ENCODE data around the gene TRMO.

TRMO gene

GRCh38 chr9:97938081-97938644 is 15.9 kb upstream of the TRMO start, which contains the start of gene HEMGN:
TSS of gene HEMGN (minus strand) at chr9:97938172. CDS start at chr9:97938136, 36 bp downstream.
- DNase-seq = peak; percentile 35

- DNase-seq = no peak
Observed at GRCh38 chr9:97936998-97937397, 14.7 kb upstream of the TRMO start.

DNA sequence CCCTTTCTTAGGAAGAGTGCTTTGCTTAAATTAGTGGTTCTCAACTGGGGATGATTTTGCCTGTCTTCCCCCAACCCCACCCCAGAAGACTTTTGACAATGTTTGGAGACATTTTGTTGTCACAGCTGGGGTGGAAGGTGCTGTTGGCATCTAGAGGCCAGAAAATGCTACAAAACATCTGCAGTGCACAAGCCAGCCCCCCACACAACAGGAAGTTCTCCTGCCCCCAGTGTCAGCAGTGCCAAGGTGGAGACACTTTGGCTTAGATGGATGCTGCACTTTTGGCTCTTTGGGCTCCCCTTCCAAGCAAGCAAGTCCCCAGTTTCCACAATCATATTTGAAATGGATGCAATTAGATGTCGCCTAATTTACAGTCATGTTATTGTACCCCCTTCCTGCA is 13.0 kb upstream of the TRMO start:
- no peak for DNase-seq

DNA sequence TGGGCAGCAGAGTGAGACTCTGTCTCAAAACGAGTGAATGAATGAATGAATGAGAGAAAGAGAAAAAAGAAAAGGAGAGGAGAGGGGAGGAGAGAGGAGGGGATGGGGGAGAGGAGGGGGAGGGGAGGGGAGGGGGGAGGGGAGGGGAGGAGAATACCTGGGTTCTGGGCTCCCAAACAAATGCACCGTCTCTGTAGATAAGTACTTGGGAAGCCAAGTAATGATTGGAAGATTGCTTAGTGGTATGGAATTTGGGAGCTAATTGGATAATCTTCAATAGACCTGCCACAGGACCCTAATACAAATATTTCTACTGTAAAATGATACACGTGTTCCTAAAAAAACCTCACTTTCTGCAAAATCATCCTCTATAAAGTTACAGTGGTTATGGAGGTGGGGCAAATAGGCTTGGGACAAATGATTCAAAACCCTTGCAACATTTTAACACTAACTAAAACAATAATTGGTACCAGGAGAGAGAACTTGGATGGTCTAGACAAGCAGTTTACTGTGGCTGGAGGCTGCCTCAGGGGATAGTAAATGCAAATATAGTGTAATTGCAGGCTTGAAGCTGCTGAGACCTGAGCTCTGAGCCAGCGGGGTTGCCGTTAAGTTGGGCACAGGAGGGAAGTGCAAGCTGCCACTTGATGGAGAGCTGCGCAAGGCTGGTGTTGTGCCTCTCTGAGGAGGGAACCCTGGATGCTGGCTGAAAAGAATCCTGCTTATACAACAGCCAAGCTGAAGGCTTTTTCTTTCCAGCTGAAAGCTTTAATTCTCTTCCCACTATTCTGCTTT is 12.2 kb upstream of the TRMO start:
- DNase-seq = no peak

GRCh38 chr9:97933297-97933998 is 11.1 kb upstream of the TRMO start:
- no peak for DNase-seq

DNA sequence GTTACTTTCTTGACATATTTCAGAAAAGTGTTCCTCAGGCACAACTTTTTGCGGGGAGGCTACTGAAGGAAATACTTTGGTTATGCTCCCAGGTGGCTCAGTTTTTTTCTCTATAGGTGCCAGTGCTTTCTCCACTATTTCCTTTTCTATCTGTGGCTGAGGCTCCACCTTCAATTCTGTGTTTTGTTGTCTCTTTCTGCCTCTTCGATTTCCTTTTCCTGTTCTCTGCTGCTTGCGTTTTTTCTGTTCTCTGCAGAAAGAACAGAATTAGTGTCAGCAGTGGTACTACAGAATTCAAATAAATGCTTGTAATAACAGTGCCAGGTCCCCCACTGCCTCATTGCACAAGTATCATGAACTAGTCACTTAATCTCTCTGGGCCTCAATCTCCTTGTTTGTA is 8.7 kb upstream of the TRMO start:
- peak; percentile 32 for DNase-seq

DNA sequence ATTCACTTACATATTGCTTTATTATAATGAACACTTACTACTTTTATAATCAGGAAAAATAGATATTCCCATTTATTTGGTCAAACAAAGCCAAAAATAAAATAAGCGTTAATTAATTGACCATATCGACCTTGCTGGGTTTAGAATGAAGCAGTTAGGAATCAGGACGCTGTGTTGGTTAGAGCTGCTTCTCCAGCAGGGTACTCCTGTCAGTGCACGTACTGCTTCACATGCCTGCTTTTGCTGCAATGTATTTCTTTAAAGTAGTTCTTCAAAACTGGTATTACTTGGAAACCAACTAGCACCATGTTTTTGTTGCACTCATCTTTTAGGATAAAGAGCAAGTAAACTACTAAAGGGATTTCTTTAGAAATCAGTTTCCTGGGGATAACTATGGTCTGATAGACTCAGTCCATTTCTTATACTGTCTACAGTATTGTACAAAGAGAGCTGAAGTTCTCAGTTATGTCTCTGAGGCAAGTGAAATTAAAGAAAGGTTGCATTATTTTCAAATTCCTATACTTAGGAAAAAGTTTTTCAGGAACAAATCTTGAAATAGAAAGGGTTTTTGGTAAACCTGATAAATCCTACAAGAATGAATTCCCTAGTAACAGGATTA is 6.8 kb upstream of the TRMO start:
- DNase-seq = no peak

GRCh38 chr9:97925497-97926334 is 3.4 kb upstream of the TRMO start:
- no peak for DNase-seq

GRCh38 chr9:97924386-97924785 is 2.1 kb upstream of the TRMO start:
- no peak for DNase-seq

- peak; percentile 80 for DNase-seq
Observed at GRCh38 chr9:97923529-97924108, 1.3 kb upstream of the TRMO start.

DNA sequence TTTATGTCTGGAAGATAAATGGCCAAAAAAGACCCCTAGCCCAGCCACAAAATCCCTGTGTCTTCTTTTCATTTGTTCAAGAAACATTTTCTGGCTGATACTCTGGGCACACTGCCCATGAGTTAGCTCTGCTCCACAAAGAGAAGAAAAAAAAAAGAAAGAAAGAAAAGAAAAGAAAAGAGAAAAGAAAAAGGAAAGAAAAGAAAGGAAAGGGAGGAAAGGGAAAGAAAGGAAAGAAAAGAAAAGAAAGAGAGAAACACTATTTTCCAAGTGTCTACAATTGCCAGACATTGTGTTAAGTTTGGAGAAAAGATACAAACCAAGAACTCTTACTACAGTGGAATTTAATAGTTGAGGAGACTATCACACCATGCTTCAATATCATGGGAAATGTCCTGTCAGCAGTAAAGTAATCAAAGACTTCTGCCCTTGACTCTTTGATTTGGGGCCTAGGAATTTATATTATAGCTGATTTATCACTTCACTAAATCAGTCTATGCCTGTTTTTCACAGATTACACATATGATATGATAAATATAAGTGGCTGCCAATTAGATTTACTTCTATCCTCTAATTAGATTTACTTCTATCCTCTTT is 3.0 kb downstream of the TRMO start:
- no peak for DNase-seq

- DNase-seq = no peak
Observed at GRCh38 chr9:97918611-97919010, 3.7 kb downstream of the TRMO start.

GRCh38 chr9:97911970-97912369 is 10.3 kb downstream of the TRMO start:
- DNase-seq = no peak

DNA sequence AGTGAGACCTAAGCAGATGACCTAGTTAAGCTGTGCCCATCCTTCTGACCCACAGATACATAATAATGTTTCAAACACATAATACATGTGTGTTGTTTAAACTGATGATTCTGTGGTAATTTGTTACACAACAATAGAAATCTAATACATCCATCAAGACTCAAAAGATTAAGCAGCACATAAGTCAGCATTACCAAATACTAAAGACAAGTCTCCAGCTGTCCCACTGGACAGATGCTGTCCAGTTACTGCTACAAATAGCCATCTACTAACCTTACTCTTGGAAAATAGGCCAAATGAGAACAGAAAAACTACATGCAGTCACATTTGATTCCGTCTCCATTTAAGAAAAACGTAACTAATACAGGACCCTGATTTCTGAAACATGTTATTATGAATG is 10.8 kb downstream of the TRMO start:
- no peak for DNase-seq

DNA sequence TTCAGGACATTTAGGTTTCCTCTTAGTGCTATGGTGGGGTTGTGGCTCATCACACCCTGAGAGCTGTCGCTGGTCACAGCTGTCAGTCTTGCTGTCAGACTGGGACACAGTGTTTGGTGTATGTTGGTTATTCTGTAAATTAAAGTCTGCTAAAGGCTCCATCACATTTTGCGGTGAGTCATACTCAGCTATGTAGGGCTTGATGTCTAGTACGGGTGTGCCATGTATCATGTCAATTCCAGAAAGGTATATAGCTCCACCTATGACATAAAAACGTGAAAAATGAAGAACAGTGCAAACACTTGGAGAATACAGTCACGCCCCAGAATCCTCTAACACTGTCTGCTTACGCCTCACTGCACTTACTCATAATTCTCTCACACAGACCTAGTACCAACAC is 11.9 kb downstream of the TRMO start:
- no peak for DNase-seq

DNA sequence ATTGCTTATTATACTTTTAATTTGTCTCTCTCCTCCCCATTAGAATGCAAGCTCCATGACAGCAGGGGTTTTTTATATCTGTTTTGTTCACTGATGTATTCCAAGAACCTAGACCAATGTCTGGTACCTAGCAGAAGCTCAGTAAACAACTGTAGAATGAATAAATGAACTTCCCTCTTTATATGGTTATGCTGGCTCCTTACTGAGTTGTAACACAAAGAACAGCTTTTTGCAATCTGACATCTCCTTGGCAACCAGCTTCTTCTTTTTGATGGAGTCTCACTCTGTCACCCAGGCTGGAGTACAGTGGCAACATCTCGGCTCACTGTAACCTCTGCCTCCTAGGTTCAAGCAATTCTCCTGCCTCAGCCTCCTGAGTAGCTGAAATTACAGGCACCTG is 13.6 kb downstream of the TRMO start:
- no peak for DNase-seq

DNA sequence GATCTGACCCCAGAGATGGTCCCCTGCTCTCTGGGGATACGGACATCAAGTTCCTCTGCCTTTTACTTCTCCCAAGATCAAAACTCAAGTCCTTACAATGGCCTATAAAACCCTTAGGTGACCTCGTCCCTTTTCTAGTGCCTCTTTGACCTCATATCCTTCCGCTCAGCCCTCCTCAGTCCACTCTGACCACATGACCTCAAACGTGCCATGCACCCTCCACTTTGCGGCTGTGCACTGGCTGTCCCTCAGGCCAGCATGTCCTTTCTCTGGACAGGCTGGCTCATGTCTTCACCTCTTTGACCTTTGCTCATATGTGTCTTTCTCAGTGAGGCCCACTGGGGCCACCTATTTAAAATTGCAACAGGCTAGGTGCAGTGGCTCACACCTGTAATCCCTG is 14.7 kb downstream of the TRMO start:
- DNase-seq = no peak

DNA sequence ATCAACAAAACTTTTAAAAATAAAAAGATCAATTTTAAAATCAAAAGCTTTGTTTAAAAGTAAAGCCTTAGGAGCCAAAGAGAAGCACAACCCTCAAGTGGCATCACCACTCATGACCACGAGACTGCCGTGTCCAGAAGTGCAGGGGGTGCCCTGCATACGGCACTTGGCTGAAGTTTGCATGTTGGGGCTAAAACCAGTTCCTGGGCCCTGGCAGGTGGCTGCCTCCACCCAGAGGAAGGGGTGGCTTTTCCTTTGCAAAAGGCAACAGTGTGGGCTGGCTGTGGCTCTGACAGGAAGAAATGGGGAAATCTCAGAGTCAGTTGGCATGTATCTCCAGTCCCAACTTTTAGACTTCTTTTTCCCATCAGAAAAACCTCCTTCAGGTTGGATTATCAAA is 15.3 kb downstream of the TRMO start:
- peak; percentile 26 for DNase-seq

- DNase-seq = peak; percentile 59
Observed at GRCh38 chr9:97906236-97906831, 16.0 kb downstream of the TRMO start.

DNA sequence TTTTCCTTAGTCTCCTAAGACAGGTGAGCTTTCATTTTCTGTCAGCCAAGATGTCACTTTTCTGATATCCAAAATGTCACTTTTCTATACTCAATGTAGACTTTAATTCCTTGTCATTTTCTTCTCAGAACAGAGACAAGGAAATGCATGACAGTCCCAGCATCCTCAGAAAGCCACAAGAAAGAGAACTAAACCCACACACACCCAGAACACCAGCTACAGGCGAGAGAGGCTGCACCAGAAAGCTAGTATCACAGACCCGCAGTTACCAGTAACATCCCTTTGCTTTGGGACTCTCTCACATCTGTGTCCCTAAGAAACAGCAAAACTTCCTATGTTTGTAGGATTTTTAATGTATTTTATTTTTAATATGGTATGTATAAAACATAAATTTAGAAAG is 17.1 kb downstream of the TRMO start:
- DNase-seq = peak; percentile 68

DNA sequence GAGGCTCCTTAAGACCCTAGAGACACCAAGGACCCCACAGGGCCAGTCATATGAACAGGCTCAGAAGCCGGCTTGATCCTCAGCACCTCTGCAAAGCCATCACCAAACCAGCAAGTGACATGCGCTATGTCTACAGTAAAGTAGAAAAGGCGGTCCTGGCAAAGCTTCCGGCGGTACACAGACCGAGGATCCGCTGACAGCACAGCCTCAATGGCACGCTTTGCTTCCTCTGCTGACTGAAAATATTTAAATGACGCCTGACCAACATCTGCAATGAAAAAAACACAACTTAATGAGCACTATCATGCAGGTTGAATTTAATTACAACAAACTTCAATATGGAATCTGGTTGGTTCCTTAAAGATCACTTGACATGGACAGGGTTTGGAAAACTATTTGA is 17.6 kb downstream of the TRMO start:
- peak; percentile 82 for DNase-seq
